Astrocyte of the spinal cord (primary cell): ENCODE measurements around the gene CRIM1.

Experiments used
- DNase-seq: peaks from one replicate; pipeline ENCODE4 v3.0.0; 2011; ENCODE audit warnings: low read depth, low spot score
- H3K4me3 ChIP-seq: 2 replicates; pipeline ENCODE4 v1.5.1; 2011; ENCODE audit warnings: low read depth, mild to moderate bottlenecking, low read length, moderate library complexity
- in situ Hi-C: cut with HindIII; loops from 2 replicates; pipeline ENCODE4 v1.10.0; 2017; ENCODE audit warnings: low sequenced_read_pairs
- TF ChIP-seq, protein P1 (sequence below): IDR thresholded peaks from 2 replicates; pipeline ENCODE4 v1.5.1; 2012; ENCODE audit warnings: low read depth, mild to moderate bottlenecking, low read length, inconsistent platforms

Gene CRIM1

DNA sequence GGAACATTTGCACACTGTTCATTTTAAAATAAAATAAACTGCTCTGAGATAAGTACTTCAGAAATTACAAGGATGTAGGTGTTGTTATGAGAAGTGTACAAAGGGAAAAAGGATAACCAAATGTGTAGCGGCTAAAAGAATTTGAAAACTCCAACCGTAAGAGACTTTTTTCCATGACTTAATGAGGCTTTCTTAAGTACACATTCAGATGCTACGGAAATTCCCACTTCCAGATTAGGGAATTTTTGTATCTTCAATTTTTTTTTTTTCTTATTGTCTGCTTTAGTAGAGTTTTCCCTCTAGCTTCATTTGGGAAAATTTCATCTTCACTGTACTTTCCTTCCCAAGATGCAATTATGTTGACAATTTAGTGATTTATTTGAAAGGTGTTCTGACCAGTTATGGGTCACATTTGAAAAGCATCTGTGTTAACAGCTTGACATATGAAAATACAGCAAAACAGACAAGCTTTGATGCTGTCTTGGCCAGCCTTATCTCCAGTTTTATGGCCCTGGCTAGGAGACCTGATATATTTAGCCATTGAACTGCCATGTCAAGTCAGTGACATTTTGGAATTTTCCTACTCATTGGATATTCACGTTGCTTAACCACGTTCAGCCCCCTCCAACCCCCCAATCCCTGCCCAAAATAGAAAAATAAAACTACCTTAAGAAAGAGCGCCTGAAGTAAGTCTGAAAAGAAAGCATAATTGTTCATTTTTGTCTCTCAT, 136.8 kb downstream of the CRIM1 start:
- TF ChIP-seq, protein P1, sequence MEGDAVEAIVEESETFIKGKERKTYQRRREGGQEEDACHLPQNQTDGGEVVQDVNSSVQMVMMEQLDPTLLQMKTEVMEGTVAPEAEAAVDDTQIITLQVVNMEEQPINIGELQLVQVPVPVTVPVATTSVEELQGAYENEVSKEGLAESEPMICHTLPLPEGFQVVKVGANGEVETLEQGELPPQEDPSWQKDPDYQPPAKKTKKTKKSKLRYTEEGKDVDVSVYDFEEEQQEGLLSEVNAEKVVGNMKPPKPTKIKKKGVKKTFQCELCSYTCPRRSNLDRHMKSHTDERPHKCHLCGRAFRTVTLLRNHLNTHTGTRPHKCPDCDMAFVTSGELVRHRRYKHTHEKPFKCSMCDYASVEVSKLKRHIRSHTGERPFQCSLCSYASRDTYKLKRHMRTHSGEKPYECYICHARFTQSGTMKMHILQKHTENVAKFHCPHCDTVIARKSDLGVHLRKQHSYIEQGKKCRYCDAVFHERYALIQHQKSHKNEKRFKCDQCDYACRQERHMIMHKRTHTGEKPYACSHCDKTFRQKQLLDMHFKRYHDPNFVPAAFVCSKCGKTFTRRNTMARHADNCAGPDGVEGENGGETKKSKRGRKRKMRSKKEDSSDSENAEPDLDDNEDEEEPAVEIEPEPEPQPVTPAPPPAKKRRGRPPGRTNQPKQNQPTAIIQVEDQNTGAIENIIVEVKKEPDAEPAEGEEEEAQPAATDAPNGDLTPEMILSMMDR: no peak
- H3K4me3 ChIP-seq: no peak overlapping the region
- in situ Hi-C loops: no loop called here
- DNase-seq: no peak

DNA sequence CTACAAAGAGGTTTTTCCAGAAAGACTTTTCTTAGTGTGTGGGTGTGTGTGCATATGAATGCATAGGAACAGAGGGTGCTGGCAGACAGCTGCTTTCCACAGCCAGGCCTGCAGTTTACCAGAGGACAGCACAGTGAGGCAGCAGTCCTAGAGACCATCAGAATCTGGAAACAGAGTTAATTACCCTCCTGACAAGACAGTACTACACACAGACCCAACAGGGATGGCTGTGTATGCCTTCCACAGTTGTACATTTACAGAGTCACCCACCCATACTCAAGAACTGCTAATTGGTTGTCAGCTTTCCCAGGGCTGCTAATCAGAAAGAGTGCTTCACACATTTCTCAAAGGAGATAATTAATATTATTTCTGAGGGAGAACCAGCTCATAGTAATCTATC, 137.7 kb downstream of the CRIM1 start:
- no peak for DNase-seq
- no peak overlapping the region for H3K4me3 ChIP-seq
- in situ Hi-C loops: no loop called here
- TF ChIP-seq, protein P1: no peak

- H3K4me3 ChIP-seq: no peak overlapping the region
- in situ Hi-C loops: no loop called here
- TF ChIP-seq, protein P1: no peak
- DNase-seq: no peak
These were observed 142.1 kb downstream of the CRIM1 start for GRCh38 chr2:36497570-36498163.

GRCh38 chr2:36499128-36499820, 143.7 kb downstream of the CRIM1 start:
- DNase-seq: no peak
- in situ Hi-C loops: no loop called here
- TF ChIP-seq, protein P1: no peak
- H3K4me3 ChIP-seq: no peak overlapping the region

DNA sequence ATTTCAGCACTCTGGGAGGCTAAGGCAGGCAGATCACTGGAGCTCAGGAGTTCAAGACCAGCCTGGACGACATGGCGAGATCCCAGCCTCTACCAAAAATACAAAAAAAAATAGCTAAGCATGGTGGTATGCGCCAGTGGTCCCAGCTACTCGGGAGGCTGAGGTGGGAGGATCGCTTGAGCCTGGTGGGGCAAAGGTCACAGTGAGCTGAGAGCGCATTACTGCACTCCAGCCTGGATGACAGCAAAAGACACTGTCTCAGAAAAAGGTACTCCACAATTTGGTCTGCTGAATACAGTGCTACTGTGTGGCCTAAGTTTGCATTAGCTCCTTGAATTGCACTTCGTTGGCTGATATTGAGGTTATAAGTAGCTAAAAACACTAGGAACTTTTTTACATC, 144.5 kb downstream of the CRIM1 start:
- TF ChIP-seq, protein P1: no peak

GRCh38 chr2:36502081-36502480, 146.5 kb downstream of the CRIM1 start:
- in situ Hi-C loops: no loop called here
- TF ChIP-seq, protein P1: no peak
- no peak for DNase-seq
- no peak overlapping the region for H3K4me3 ChIP-seq

More for the DNA sequence above, 144.5 kb downstream of the CRIM1 start:
- no peak for DNase-seq
- no peak overlapping the region for H3K4me3 ChIP-seq
- in situ Hi-C loops: no loop called here
